Endodermal cell (in vitro differentiated cells): ENCODE results near the gene TBX3. TPM values are rescaled to one million over a fixed set of nuclear protein-coding genes. Genes with fewer than 3 reads are reported as not detected.

ENCODE experiments used
- DNase-seq: peaks from one replicate; pipeline ENCODE4 v3.0.0-alpha.2; 2017
- H3K27ac ChIP-seq: 2 replicates; pipeline ENCODE4 v1.5.1; 2013; ENCODE audit warnings: mild to moderate bottlenecking, low read depth, low read length, moderate library complexity
- H3K27me3 ChIP-seq: 2 replicates; pipeline ENCODE4 v1.6.1; 2013; ENCODE audit warnings: mild to moderate bottlenecking, low read length, moderate library complexity; ENCODE audit not compliant: insufficient read depth, control insufficient read depth, poor library complexity, severe bottlenecking
- H3K36me3 ChIP-seq: 2 replicates; pipeline ENCODE4 v1.7.0; 2013; ENCODE audit warnings: mild to moderate bottlenecking, low read length, moderate library complexity; ENCODE audit not compliant: control insufficient read depth, insufficient read depth
- H3K4me1 ChIP-seq: one replicate; pipeline ENCODE4 v1.7.0; 2013; ENCODE audit warnings: low read length; ENCODE audit not compliant: control insufficient read depth, insufficient read depth
- H3K4me3 ChIP-seq: 2 replicates; pipeline ENCODE4 v1.5.1; 2013; ENCODE audit warnings: mild to moderate bottlenecking, low read length, moderate library complexity
- H3K9ac ChIP-seq: 2 replicates; pipeline ENCODE4 v1.6.1; 2013; ENCODE audit warnings: mild to moderate bottlenecking, low read length, moderate library complexity; ENCODE audit not compliant: poor library complexity, severe bottlenecking; ENCODE audit errors: extremely low read depth
- H3K9me3 ChIP-seq: 2 replicates; pipeline ENCODE4 v1.6.1; 2013; ENCODE audit warnings: mild to moderate bottlenecking, low read length, moderate library complexity; ENCODE audit not compliant: control insufficient read depth
- H3K27ac Mint-ChIP-seq: 2 replicates; pipeline ENCODE4 v1.8.0; 2020; ENCODE audit warnings: mixed read lengths
- H3K27me3 Mint-ChIP-seq: 2 replicates; pipeline ENCODE4 v1.8.0; 2021; ENCODE audit warnings: mild to moderate bottlenecking, mixed read lengths; ENCODE audit not compliant: insufficient read depth
- H3K36me3 Mint-ChIP-seq: 2 replicates; pipeline ENCODE4 v1.8.0; 2020; ENCODE audit warnings: low read depth, mixed read lengths
- H3K4me1 Mint-ChIP-seq: 2 replicates; pipeline ENCODE4 v1.8.0; 2020; ENCODE audit warnings: mixed read lengths
- H3K4me3 Mint-ChIP-seq: 2 replicates; pipeline ENCODE4 v1.8.0; 2020; ENCODE audit warnings: mild to moderate bottlenecking, moderate library complexity, mixed read lengths
- H3K9me3 Mint-ChIP-seq: 2 replicates; pipeline ENCODE4 v1.8.0; 2020; ENCODE audit warnings: mild to moderate bottlenecking, mixed read lengths
- CTCF ChIP-seq: fragments of 200-600 bp; sonication (generic); conservative IDR thresholded peaks from 2 replicates; pipeline ENCODE4 v1.5.0; 2021; ENCODE audit warnings: antibody characterized with exemption, mild to moderate bottlenecking
- whole genome bisulfite sequencing, 2 experiments: methylation state at CpG; one replicate each; pipeline versions ENCODE4 v1.1.5 to v1.1.7; 2013; ENCODE audit warnings: missing lambda C conversion rate in 2 of 2, mixed read lengths in 1 of 2; ENCODE audit not compliant: insufficient coverage in 1 of 2, insufficient read length in 1 of 2; 5-methylcytosine and 5-hydroxymethylcytosine counted together
- total RNA-seq, 2 donors: library from RNA; stranded (reverse); fragmentation: NEBNext Ultra II Directional in 1 of 2; extraction: Animal tissue kit (Norgen Biotek cat#: 25700) in 1 of 2; gene quantifications; 2 replicates in 1 of 2; 3 replicates in 1 of 2; pipeline ENCODE4 v1.2.1, GENCODE V29; 2021

Gene TBX3
- total RNA-seq, 2 donors from 2014 or later: 80.8 to 88.1 TPM

DNA sequence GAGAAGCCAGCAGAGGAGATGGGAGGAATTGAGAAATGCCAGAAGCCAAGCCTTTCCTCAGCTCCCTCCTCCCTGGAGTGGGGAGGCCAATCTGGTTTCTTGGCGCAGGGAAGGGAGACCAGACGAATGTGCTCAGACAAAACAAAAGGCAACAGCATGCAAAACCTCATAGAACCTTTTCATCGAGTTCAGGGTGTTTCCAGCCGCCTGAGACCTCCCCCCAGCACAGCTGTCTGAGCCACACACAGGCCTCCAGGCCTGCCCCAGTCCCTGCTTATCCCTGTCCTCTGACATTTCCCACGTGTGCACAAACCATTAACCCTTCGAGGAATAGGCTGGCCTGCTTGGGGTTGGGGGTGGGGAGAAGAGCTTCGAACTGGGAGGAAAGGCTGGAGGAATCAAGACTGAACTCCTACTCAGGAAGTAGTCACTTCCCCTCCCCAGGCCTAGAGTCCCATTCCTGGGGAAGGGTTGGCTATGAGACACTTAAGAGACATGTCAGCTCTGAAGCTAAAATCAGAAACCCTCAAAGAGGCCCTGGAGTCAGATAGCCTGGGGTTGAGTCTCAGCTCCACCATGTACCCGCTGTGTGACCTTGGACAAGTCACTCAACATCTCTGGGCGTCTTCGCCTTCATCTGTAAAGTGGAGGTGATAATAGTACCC lies 10.7 kb downstream of the TBX3 start:
- 55 to 70% methylated on average over 2 to 8 of the region's 10 CpGs for WGBS, 2 experiments
- Histone ChIP-seq H3K9ac (no peak overlapping the region), H3K36me3 (peaks cover 44% of the 10 kb centered on the region), H3K27ac (no peak overlapping the region), H3K9me3 (no peaks in the 10 kb centered on the region), H3K27me3 (peaks cover 93% of the 10 kb centered on the region), H3K4me1 (peaks cover 11% of the 10 kb centered on the region), H3K4me3 (no peak overlapping the region)
- Mint-ChIP-seq H3K9me3 (no peaks in the 10 kb centered on the region), H3K4me3 (peak overlapping the region; percentile 43), H3K27me3 (peaks cover 93% of the 10 kb centered on the region), H3K36me3 (peaks cover 70% of the 10 kb centered on the region), H3K4me1 (peaks cover 54% of the 10 kb centered on the region), H3K27ac (peak overlapping the region; percentile 30)
- peak; percentile 75 for DNase-seq
- TF ChIP-seq CTCF: no peak

GRCh38 chr12:114672817-114673168 lies 11.2 kb downstream of the TBX3 start:
- H3K4me1 Mint-ChIP-seq: peaks cover 57% of the 10 kb centered on the region
- H3K27me3 Mint-ChIP-seq: peaks cover 93% of the 10 kb centered on the region
- H3K27ac Mint-ChIP-seq: peak overlapping the region; percentile 30
- Histone ChIP-seq H3K9ac (no peak overlapping the region), H3K4me1 (peaks cover 11% of the 10 kb centered on the region), H3K9me3 (no peaks in the 10 kb centered on the region), H3K27me3 (peaks cover 91% of the 10 kb centered on the region), H3K36me3 (peaks cover 39% of the 10 kb centered on the region), H3K4me3 (no peak overlapping the region), H3K27ac (no peak overlapping the region)
- peak overlapping the region; percentile 43 for H3K4me3 Mint-ChIP-seq
- WGBS, 2 experiments: 55 to 63% methylated on average over 3 to 4 of the region's 4 CpGs
- no peak for TF ChIP-seq CTCF
- no peak for DNase-seq
- H3K36me3 Mint-ChIP-seq: peaks cover 65% of the 10 kb centered on the region
- no peaks in the 10 kb centered on the region for H3K9me3 Mint-ChIP-seq

DNA sequence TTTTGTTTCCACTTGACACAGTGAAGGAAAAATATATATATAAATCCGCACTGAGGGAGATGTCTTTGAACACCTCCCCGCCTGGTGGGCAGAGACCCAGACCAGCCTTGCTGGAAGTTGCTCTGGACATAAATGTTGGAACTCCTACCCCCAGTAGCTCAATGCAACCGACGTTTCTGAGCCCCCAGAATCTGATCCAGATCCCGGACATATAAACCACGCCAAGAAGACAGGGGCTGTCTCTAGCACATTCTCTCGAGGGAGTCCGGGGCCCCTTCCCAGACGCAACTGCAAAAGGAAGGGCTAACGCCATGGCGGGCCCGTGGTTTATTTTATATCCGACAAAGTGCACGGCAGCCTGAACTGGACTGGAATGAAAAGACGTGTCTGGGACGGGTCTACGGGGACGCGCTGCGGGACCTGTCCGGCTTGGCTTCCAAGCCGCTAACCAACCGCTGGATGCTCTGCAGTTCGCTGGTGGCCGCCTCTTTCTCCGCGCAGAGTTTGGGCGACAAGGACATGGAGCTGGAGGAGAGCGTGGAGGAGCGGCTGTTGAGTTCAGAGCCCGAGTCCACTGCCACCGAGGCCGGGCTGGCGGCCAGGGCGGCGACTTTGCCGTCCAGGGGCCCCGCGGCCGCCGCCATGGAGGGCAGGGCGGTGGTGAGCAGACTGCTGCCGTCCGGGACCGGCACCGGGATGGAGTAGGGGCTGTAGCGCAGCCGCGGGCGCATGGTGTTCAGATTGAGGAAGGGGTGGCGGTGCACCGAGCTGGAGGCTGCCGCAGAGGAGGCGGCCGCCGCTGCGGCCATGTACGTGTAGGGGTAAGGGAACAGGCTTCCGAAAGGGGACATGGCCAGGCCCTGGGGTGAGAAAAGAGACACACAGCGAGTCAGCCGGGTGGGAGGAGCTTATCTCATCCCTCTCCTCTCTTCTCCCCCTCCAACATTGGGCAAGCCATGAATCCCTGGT lies 12.2 kb downstream of the TBX3 start:
- Histone ChIP-seq H3K36me3 (peaks cover 29% of the 10 kb centered on the region), H3K27me3 (peaks cover 91% of the 10 kb centered on the region), H3K9me3 (no peaks in the 10 kb centered on the region), H3K4me3 (no peak overlapping the region), H3K4me1 (peaks cover 15% of the 10 kb centered on the region), H3K9ac (no peak overlapping the region), H3K27ac (no peak overlapping the region)
- H3K27ac Mint-ChIP-seq: no peak overlapping the region
- peak overlapping the region; percentile 43 for H3K4me3 Mint-ChIP-seq
- no peaks in the 10 kb centered on the region for H3K9me3 Mint-ChIP-seq
- DNase-seq: peak; percentile 88
- peaks cover 54% of the 10 kb centered on the region for H3K36me3 Mint-ChIP-seq
- WGBS, 2 experiments: 23 to 29% methylated on average over 35 to 59 of the region's 61 CpGs
- peaks cover 59% of the 10 kb centered on the region for H3K4me1 Mint-ChIP-seq
- H3K27me3 Mint-ChIP-seq: peaks cover 93% of the 10 kb centered on the region
- TF ChIP-seq CTCF: no peak
